ENCODE results near the gene RTN4. TPM values are rescaled to one million over a fixed set of nuclear protein-coding genes. Genes with fewer than 3 reads are reported as not detected.
A peak's percentile ranks its signal among the peaks of the same experiment; 100 is the strongest.

RTN4 gene
- total and polyA plus RNA-seq, 2 experiments from 2014 or later = 218 to 221 TPM

DNA sequence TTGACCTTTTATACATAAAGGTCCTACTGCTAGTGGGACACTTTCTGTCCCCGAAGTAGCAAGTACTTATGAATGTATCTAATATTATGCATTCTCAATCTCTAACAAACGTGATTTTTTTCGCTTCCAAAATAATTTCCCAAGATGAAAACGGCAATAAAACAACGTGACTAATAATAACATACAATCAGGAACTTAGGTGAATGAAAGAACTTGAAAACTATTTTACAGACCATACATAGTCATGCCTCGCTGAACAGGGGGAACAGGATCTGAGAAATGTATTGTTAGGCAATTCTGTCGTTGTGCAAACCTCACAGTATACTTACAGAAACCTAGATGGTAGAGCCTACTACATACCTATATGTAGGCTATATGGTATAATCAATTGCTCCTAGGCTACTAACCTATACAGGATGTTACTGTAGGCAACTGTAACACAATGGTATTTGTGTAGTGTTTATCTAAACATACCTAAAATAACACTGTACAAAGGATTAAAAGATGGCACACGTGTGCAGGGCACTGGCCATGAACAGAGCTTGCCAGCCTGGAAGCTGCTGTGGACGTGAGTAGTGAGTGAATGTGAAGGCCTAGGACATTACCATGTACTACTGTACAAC, 2.5 kb downstream of the RTN4 start (continued):
- TF ChIP-seq, protein P1, sequence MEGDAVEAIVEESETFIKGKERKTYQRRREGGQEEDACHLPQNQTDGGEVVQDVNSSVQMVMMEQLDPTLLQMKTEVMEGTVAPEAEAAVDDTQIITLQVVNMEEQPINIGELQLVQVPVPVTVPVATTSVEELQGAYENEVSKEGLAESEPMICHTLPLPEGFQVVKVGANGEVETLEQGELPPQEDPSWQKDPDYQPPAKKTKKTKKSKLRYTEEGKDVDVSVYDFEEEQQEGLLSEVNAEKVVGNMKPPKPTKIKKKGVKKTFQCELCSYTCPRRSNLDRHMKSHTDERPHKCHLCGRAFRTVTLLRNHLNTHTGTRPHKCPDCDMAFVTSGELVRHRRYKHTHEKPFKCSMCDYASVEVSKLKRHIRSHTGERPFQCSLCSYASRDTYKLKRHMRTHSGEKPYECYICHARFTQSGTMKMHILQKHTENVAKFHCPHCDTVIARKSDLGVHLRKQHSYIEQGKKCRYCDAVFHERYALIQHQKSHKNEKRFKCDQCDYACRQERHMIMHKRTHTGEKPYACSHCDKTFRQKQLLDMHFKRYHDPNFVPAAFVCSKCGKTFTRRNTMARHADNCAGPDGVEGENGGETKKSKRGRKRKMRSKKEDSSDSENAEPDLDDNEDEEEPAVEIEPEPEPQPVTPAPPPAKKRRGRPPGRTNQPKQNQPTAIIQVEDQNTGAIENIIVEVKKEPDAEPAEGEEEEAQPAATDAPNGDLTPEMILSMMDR (conservative IDR thresholded peaks at IDR 0.05; ENCODE audit: low read depth in 2 of 2) = no peak
- TF ChIP-seq ZNF114 (CRISPR knock-in tag; IDR thresholded peaks at IDR 0.05) = no peak
- no peak for TF ChIP-seq CREB1 (CRISPR knock-in tag; IDR thresholded peaks at IDR 0.05; ENCODE audit: low read depth)
- no peak for TF ChIP-seq POLR2AphosphoS5 (IDR thresholded peaks at IDR 0.05; ENCODE audit: low read depth)
- TF ChIP-seq, protein P2, sequence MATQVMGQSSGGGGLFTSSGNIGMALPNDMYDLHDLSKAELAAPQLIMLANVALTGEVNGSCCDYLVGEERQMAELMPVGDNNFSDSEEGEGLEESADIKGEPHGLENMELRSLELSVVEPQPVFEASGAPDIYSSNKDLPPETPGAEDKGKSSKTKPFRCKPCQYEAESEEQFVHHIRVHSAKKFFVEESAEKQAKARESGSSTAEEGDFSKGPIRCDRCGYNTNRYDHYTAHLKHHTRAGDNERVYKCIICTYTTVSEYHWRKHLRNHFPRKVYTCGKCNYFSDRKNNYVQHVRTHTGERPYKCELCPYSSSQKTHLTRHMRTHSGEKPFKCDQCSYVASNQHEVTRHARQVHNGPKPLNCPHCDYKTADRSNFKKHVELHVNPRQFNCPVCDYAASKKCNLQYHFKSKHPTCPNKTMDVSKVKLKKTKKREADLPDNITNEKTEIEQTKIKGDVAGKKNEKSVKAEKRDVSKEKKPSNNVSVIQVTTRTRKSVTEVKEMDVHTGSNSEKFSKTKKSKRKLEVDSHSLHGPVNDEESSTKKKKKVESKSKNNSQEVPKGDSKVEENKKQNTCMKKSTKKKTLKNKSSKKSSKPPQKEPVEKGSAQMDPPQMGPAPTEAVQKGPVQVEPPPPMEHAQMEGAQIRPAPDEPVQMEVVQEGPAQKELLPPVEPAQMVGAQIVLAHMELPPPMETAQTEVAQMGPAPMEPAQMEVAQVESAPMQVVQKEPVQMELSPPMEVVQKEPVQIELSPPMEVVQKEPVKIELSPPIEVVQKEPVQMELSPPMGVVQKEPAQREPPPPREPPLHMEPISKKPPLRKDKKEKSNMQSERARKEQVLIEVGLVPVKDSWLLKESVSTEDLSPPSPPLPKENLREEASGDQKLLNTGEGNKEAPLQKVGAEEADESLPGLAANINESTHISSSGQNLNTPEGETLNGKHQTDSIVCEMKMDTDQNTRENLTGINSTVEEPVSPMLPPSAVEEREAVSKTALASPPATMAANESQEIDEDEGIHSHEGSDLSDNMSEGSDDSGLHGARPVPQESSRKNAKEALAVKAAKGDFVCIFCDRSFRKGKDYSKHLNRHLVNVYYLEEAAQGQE (IDR thresholded peaks at IDR 0.05; ENCODE audit: unreplicated experiment) = no peak
- no peak for TF ChIP-seq EZH2 (IDR thresholded peaks at IDR 0.05; ENCODE audit: low read depth, unreplicated experiment)

DNA sequence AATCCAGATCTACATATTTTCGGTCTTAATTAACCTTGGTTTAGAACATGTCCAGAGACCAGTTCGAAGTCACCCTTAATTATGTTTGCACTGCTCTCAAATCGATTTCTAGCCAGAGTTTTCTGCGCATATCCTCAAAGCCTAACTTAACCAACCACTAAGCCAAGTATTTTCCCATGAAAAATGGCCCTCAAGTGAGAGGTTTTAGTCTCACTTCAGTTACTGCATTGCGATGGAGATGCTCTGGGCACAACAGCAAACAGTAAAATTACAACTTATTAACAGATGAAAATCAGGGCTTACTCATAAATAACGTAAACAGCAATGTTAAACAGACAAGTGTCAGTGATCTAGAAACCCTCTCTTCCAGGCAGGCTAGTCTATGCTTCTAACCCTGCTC, 4.5 kb downstream of the RTN4 start:
- Histone ChIP-seq H3K4me2 (peak overlapping the region; percentile 83), H4K20me1 (replicated peaks; ENCODE audit: insufficient read depth) (peaks cover 52% of the 10 kb centered on the region), H3K4me1 (ENCODE audit: insufficient read depth) (peaks cover 57% of the 10 kb centered on the region), H2AFZ (no peak overlapping the region), H3K9me2 (ENCODE audit: insufficient read depth) (no peaks in the 10 kb centered on the region), H3K36me3 (ENCODE audit: insufficient read depth) (no peaks in the 10 kb centered on the region; the same call in 1 of the 2 replicates), H3F3A (replicated peaks; ENCODE audit: low read depth) (no peaks in the 10 kb centered on the region), H3K27me3 (ENCODE audit: insufficient read depth) (no peaks in the 10 kb centered on the region), H3K27ac (ENCODE audit: low read depth) (peak overlapping the region; percentile 52), H3K4me3 (peak overlapping the region; percentile 39; the same call in 1 of the 2 replicates), H3K79me2 (replicated peaks; ENCODE audit: insufficient read depth) (peaks cover 87% of the 10 kb centered on the region)
- H3K36me3 Mint-ChIP-seq (ENCODE audit: low read depth) = peaks cover 10% of the 10 kb centered on the region; the same call in 1 of the 3 replicates
- peak overlapping the region; percentile 16; the same call in 2 of the 3 replicates for H3K4me3 Mint-ChIP-seq
- no peaks in the 10 kb centered on the region for H3K9me3 Mint-ChIP-seq
- no peak for DNase-seq (ENCODE audit: low spot score)
- H3K27ac Mint-ChIP-seq = no peak overlapping the region
- no peak for ATAC-seq
- H3K4me1 Mint-ChIP-seq = peaks cover 48% of the 10 kb centered on the region
- peaks cover 16% of the 10 kb centered on the region for H3K27me3 Mint-ChIP-seq (ENCODE audit: insufficient read depth, low read depth, poor library complexity)
- TF ChIP-seq NANOG (IDR thresholded peaks at IDR 0.05; ENCODE audit: borderline replicate concordance) (no peak), ZNF331 (CRISPR knock-in tag; IDR thresholded peaks at IDR 0.05; ENCODE audit: low read depth) (no peak), EZH2 (IDR thresholded peaks at IDR 0.05; ENCODE audit: low read depth, unreplicated experiment) (no peak), ZNF114 (CRISPR knock-in tag; IDR thresholded peaks at IDR 0.05) (no peak), EZH2phosphoT487 (IDR thresholded peaks at IDR 0.05; ENCODE audit: unreplicated experiment) (no peak), CREB1 (CRISPR knock-in tag; IDR thresholded peaks at IDR 0.05; ENCODE audit: low read depth) (no peak), POLR2AphosphoS5 (IDR thresholded peaks at IDR 0.05; ENCODE audit: low read depth) (no peak), STAT1 (IDR thresholded peaks at IDR 0.05; ENCODE audit: unreplicated experiment) (no peak)
- TF ChIP-seq, protein P1 (conservative IDR thresholded peaks at IDR 0.05; ENCODE audit: low read depth in 2 of 2) = no peak
- TF ChIP-seq, protein P3, sequence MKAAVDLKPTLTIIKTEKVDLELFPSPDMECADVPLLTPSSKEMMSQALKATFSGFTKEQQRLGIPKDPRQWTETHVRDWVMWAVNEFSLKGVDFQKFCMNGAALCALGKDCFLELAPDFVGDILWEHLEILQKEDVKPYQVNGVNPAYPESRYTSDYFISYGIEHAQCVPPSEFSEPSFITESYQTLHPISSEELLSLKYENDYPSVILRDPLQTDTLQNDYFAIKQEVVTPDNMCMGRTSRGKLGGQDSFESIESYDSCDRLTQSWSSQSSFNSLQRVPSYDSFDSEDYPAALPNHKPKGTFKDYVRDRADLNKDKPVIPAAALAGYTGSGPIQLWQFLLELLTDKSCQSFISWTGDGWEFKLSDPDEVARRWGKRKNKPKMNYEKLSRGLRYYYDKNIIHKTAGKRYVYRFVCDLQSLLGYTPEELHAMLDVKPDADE (IDR thresholded peaks at IDR 0.05) = no peak
- TF ChIP-seq, protein P2 (IDR thresholded peaks at IDR 0.05; ENCODE audit: unreplicated experiment) = no peak

Measured in GM23338 (cell line).